Measurements from ENCODE around the gene HTR7.

HTR7 gene

DNA sequence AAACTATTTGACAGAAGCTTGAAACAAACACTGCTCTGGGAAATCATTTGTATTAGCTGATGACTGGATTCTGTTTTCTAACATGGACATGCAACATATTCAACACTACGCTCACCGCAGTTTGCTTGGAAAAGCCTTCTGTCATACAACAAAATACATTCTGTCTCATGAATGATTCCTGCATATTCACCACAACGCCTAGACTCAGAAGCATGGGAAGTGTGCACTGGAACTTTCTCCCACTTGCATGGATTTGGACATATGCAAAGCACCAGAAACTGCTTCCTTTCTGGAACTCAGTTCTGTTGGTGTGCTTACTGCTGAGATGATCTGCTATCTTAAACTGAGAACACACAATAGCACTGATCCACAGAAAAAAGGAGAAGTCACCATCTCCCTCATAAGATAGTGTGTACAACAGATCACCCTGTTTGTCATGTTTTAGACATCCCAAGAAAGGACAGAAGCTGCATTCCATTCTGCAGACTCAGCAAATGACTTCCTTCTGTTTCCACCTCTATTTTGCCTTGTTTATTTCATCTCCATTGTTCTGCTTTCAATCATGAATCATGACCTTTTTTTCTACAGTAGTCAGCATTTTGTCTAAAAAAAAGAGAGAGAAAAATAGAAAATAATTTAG is 115.8 kb downstream of the HTR7 start:
- no peak for TF ChIP-seq EZH2 (IDR thresholded peaks at IDR 0.05; ENCODE audit: borderline replicate concordance, low read length)
- TF ChIP-seq, protein P1, sequence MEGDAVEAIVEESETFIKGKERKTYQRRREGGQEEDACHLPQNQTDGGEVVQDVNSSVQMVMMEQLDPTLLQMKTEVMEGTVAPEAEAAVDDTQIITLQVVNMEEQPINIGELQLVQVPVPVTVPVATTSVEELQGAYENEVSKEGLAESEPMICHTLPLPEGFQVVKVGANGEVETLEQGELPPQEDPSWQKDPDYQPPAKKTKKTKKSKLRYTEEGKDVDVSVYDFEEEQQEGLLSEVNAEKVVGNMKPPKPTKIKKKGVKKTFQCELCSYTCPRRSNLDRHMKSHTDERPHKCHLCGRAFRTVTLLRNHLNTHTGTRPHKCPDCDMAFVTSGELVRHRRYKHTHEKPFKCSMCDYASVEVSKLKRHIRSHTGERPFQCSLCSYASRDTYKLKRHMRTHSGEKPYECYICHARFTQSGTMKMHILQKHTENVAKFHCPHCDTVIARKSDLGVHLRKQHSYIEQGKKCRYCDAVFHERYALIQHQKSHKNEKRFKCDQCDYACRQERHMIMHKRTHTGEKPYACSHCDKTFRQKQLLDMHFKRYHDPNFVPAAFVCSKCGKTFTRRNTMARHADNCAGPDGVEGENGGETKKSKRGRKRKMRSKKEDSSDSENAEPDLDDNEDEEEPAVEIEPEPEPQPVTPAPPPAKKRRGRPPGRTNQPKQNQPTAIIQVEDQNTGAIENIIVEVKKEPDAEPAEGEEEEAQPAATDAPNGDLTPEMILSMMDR (IDR thresholded peaks at IDR 0.05; ENCODE audit: low read length), result no peak
- no peaks in the 10 kb centered on the region for H4K20me1 ChIP-seq (ENCODE audit: insufficient read depth, low read length)
- H3K27ac ChIP-seq (ENCODE audit: low read depth, low read length, poor library complexity, severe bottlenecking), result no peak overlapping the region

DNA sequence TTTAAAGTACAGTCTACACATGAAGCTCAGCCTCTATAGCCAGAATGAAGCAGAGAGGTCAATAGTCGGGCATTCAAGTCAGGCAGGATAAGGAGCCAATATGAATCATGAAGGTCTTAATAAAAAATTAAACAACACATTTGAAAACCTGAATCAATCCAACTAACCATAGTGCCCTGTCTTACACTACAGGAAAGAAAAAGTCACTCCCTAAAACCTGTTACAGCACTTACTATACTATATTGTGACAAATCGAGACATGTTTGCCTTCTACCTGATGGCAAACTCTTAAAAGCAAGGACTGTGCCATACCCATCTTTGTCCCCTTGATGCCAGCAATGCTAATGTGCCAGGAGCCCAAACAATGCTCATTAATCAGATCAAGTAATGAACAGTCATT is 117.6 kb downstream of the HTR7 start:
- no peak overlapping the region for H2AFZ ChIP-seq (ENCODE audit: low read length)
- no peak overlapping the region for H3K27ac ChIP-seq (ENCODE audit: low read depth, low read length, poor library complexity, severe bottlenecking)
- no peak for TF ChIP-seq EZH2 (IDR thresholded peaks at IDR 0.05; ENCODE audit: borderline replicate concordance, low read length)
- TF ChIP-seq, protein P1 (IDR thresholded peaks at IDR 0.05; ENCODE audit: low read length), result no peak
- H3K4me2 ChIP-seq (ENCODE audit: low read length), result no peak overlapping the region
- H3K4me1 ChIP-seq (ENCODE audit: insufficient read depth, low read length, severe bottlenecking), result no peaks in the 10 kb centered on the region
- H3K9me2 ChIP-seq (ENCODE audit: low read depth, low read length), result no peaks in the 10 kb centered on the region
- no peaks in the 10 kb centered on the region for H3K36me3 ChIP-seq (ENCODE audit: insufficient read depth, low read length)
- no peaks in the 10 kb centered on the region for H4K20me1 ChIP-seq (ENCODE audit: insufficient read depth, low read length)
- no peaks in the 10 kb centered on the region for H3F3A ChIP-seq (ENCODE audit: insufficient read depth, low read length)
- H3K9me3 ChIP-seq (ENCODE audit: low read length), result no peaks in the 10 kb centered on the region
- H3K79me2 ChIP-seq (ENCODE audit: insufficient read depth, low read length), result no peaks in the 10 kb centered on the region
- no peak overlapping the region for H3K9ac ChIP-seq (ENCODE audit: low read length)
- H3K4me3 ChIP-seq (ENCODE audit: low read depth, low read length, poor library complexity, severe bottlenecking), result no peak overlapping the region
- no peaks in the 10 kb centered on the region for H3K27me3 ChIP-seq (ENCODE audit: insufficient read depth, low read length)

More for the DNA sequence above, 115.8 kb downstream of the HTR7 start:
- no peak overlapping the region for H2AFZ ChIP-seq (ENCODE audit: low read length)
- H3K9me3 ChIP-seq (ENCODE audit: low read length), result no peaks in the 10 kb centered on the region
- no peaks in the 10 kb centered on the region for H3K4me1 ChIP-seq (ENCODE audit: insufficient read depth, low read length, severe bottlenecking)
- H3K9ac ChIP-seq (ENCODE audit: low read length), result no peak overlapping the region
- H3K36me3 ChIP-seq (ENCODE audit: insufficient read depth, low read length), result no peaks in the 10 kb centered on the region
- H3K9me2 ChIP-seq (ENCODE audit: low read depth, low read length), result no peaks in the 10 kb centered on the region
- no peaks in the 10 kb centered on the region for H3K79me2 ChIP-seq (ENCODE audit: insufficient read depth, low read length)
- no peak overlapping the region for H3K4me3 ChIP-seq (ENCODE audit: low read depth, low read length, poor library complexity, severe bottlenecking)
- H3F3A ChIP-seq (ENCODE audit: insufficient read depth, low read length), result no peaks in the 10 kb centered on the region
- H3K4me2 ChIP-seq (ENCODE audit: low read length), result no peak overlapping the region
- H3K27me3 ChIP-seq (ENCODE audit: insufficient read depth, low read length), result no peaks in the 10 kb centered on the region

GRCh38 chr10:90738885-90739284 is 119.0 kb downstream of the HTR7 start:
- Histone ChIP-seq H3K9me2 (ENCODE audit: low read depth, low read length) (no peaks in the 10 kb centered on the region), H3K4me3 (ENCODE audit: low read depth, low read length, poor library complexity, severe bottlenecking) (no peak overlapping the region), H3K27me3 (ENCODE audit: insufficient read depth, low read length) (no peaks in the 10 kb centered on the region), H3K36me3 (ENCODE audit: insufficient read depth, low read length) (no peaks in the 10 kb centered on the region), H3K4me1 (ENCODE audit: insufficient read depth, low read length, severe bottlenecking) (no peaks in the 10 kb centered on the region), H3K27ac (ENCODE audit: low read depth, low read length, poor library complexity, severe bottlenecking) (no peak overlapping the region), H2AFZ (ENCODE audit: low read length) (no peak overlapping the region), H3K79me2 (ENCODE audit: insufficient read depth, low read length) (no peaks in the 10 kb centered on the region), H3F3A (ENCODE audit: insufficient read depth, low read length) (no peaks in the 10 kb centered on the region), H3K9me3 (ENCODE audit: low read length) (no peaks in the 10 kb centered on the region), H3K4me2 (ENCODE audit: low read length) (no peak overlapping the region), H4K20me1 (ENCODE audit: insufficient read depth, low read length) (no peaks in the 10 kb centered on the region), H3K9ac (ENCODE audit: low read length) (no peak overlapping the region)
- TF ChIP-seq EZH2 (IDR thresholded peaks at IDR 0.05; ENCODE audit: borderline replicate concordance, low read length), result no peak
- TF ChIP-seq, protein P1 (IDR thresholded peaks at IDR 0.05; ENCODE audit: low read length), result no peak

All from OCI-LY1 (cell line).